Inflammatory macrophage treated with lipopolysaccharide for 1 hour (primary cell): ENCODE results near the gene MAGEB16.
A peak's percentile ranks its signal among the peaks of the same experiment; 100 is the strongest.

ENCODE experiments used
- DNase-seq, 2 donors: peaks; one replicate each; pipeline ENCODE4 v3.0.0-alpha.2; 2020 to 2022

Gene MAGEB16

GRCh38 chrX:35798042-35798441 lies at the start of gene MAGEB16:
MAGEB16 (plus strand) TSS chrX:35798342; CDS start chrX:35802197, 3,855 bp downstream.
- no peak for DNase-seq

GRCh38 chrX:35773958-35774564 lies 24.1 kb upstream of the MAGEB16 start:
- no peak for DNase-seq

GRCh38 chrX:35785075-35785474 lies 13.1 kb upstream of the MAGEB16 start:
- DNase-seq, result no peak

GRCh38 chrX:35786271-35786670 lies 11.9 kb upstream of the MAGEB16 start:
- no peak for DNase-seq

GRCh38 chrX:35787867-35788266 lies 10.3 kb upstream of the MAGEB16 start:
- no peak for DNase-seq

DNA sequence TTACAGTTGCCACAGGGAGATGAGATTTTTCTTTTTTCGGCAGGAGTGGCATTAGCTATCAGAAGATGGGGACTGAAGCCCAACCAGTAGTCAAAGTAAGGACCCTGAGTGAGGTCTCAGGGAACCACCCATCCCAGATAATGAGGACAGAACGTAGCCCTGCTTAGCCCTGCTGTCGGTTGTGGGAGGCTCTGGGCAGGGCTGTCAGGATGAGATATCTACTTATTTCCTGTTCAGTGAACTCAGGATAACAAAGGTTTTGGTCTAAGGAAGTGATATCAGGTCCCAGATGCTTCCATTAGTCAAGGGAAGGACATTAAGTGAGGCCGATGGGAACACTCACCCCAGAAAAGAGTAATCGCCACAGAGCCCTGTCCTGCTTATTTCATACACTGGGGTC lies 2.3 kb downstream of the MAGEB16 start:
- no peak for DNase-seq

- DNase-seq, result no peak
Observed at GRCh38 chrX:35809781-35810180, 11.6 kb downstream of the MAGEB16 start.

DNA sequence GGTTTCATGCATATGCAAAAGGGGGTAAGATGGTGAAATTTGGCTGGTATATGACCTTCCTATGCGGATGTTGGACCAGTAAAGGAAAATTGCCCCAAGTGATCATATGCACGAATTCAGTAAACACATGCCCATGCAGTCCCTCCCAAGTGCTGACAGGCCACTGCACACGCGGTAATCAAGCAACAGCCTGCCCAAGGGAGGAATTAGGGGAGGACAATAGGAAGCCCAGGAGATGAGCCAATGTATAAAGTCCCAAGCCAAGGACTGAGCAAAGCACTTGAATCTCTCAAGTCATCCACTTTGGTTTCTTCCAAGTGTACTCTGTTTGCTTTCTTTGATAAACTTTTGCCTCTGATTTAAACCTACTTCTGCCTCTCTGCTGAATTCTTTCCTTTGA lies 21.1 kb downstream of the MAGEB16 start:
- DNase-seq, result no peak

- DNase-seq, result no peak
Observed at GRCh38 chrX:35826503-35826902, 28.4 kb downstream of the MAGEB16 start.

DNA sequence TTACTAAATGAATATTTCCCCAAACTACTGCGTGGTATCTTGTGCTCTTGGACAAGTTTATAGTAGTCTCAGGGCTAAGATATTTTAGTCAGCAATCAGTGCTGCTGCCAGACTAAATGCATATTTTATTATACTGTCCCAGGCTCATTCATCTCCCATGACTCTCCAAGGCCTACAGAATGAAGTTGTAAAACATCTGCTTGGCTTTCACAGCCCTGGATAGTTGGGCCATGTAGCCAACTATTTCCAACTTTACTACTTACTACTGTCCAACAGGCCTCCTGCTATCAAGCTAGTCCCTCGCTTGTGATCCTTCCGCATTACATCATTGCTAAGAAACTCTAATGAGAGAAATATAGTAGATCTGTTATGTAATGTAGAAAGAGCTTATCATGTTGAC lies 31.4 kb downstream of the MAGEB16 start:
- DNase-seq, result no peak

- peak; percentile 5 to 34 for DNase-seq
Observed at GRCh38 chrX:35841872-35842271, 43.7 kb downstream of the MAGEB16 start.

- DNase-seq, result peak; percentile 11 to 36
Observed at GRCh38 chrX:35842674-35843073, 44.5 kb downstream of the MAGEB16 start.

DNA sequence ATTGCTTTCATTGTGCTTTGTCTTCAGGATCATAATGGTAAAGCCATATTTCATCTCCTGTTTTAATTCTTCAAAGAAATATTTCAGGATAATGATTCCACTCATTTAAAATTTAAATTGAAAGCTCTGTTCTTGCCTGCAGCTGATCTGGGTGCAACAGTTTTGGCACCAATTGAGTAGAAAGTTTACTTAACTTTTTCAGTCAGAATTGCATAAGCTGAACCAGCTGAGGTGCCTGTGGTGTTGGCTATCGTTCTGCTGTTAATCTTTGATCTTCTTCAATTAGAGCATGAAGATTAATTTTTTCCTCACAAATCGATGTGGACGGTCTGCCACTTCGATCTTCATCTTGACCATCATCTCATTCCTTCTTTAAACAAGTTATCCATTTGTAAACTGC lies 49.6 kb downstream of the MAGEB16 start:
- no peak for DNase-seq
